H9 (cell line): Measurements from ENCODE around the gene TBC1D22A. TPM values are rescaled to one million over a fixed set of nuclear protein-coding genes. Genes with fewer than 3 reads are reported as not detected.

Experiments
- DNase-seq: peaks from one replicate; pipeline ENCODE4 v3.0.0-alpha.2; 2017
- H2AFZ ChIP-seq: one replicate; pipeline ENCODE4 v1.6.1; 2013; ENCODE audit warnings: mild to moderate bottlenecking, low read length, control low read depth, moderate library complexity
- H2AK5ac ChIP-seq: 2 replicates; pipeline ENCODE4 v1.6.1; 2013; ENCODE audit warnings: low read length, control low read depth, mixed read lengths; ENCODE audit not compliant: insufficient read length
- H2BK120ac ChIP-seq: one replicate; pipeline ENCODE4 v1.6.1; 2013; ENCODE audit warnings: low read depth, mild to moderate bottlenecking, low read length, control low read depth, inconsistent platforms; ENCODE audit not compliant: poor library complexity, severe bottlenecking
- H2BK12ac ChIP-seq: 2 replicates; pipeline ENCODE4 v1.6.1; 2013; ENCODE audit warnings: low read length, control low read depth, mixed read lengths, low read depth; ENCODE audit not compliant: insufficient read length
- H2BK15ac ChIP-seq: 2 replicates; pipeline ENCODE4 v1.6.1; 2013; ENCODE audit warnings: low read depth, low read length, control low read depth
- H2BK20ac ChIP-seq: one replicate; pipeline ENCODE4 v1.6.1; 2013; ENCODE audit warnings: low read depth, mild to moderate bottlenecking, low read length, control low read depth, inconsistent platforms; ENCODE audit not compliant: poor library complexity, severe bottlenecking
- H2BK5ac ChIP-seq: 2 replicates; pipeline ENCODE4 v1.6.1; 2013; ENCODE audit warnings: low read length, control low read depth, mixed read lengths; ENCODE audit not compliant: insufficient read length
- H3K14ac ChIP-seq: 2 replicates; pipeline ENCODE4 v1.6.1; 2013; ENCODE audit warnings: low read length, control low read depth; ENCODE audit not compliant: insufficient read depth
- H3K18ac ChIP-seq: 2 replicates; pipeline ENCODE4 v1.6.1; 2013; ENCODE audit warnings: low read depth, mild to moderate bottlenecking, mixed read lengths, low read length, control low read depth; ENCODE audit not compliant: insufficient read length
- H3K23ac ChIP-seq: 2 replicates; pipeline ENCODE4 v1.6.1; 2013; ENCODE audit warnings: low read length, control low read depth, mixed read lengths, low read depth; ENCODE audit not compliant: insufficient read length
- H3K23me2 ChIP-seq: 2 replicates; pipeline ENCODE4 v1.6.1; 2013; ENCODE audit warnings: low read depth, mild to moderate bottlenecking, mixed read lengths, low read length, control low read depth; ENCODE audit not compliant: insufficient read length, poor library complexity, severe bottlenecking
- H3K27ac ChIP-seq: 2 replicates; pipeline ENCODE4 v1.5.1; 2013; ENCODE audit warnings: low read length, control low read depth, mixed read lengths, low read depth; ENCODE audit not compliant: insufficient read length
- H3K27me3 ChIP-seq: 2 replicates; pipeline ENCODE4 v1.6.1; 2013; ENCODE audit warnings: low read length, control low read depth, inconsistent platforms; ENCODE audit not compliant: insufficient read depth
- H3K4ac ChIP-seq: 2 replicates; pipeline ENCODE4 v1.6.1; 2013; ENCODE audit warnings: low read depth, mild to moderate bottlenecking, control low read depth, inconsistent platforms, low read length, moderate library complexity
- H3K4me1 ChIP-seq: 2 replicates; pipeline ENCODE4 v1.6.1; 2013; ENCODE audit warnings: low read length, control low read depth, inconsistent platforms; ENCODE audit not compliant: insufficient read depth
- H3K4me2 ChIP-seq: 2 replicates; pipeline ENCODE4 v1.6.1; 2013; ENCODE audit warnings: low read length, control low read depth, mixed read lengths; ENCODE audit not compliant: insufficient read length, insufficient read depth
- H3K56ac ChIP-seq: 2 replicates; pipeline ENCODE4 v1.6.1; 2013; ENCODE audit warnings: low read depth, mild to moderate bottlenecking, mixed read lengths, low read length, control low read depth; ENCODE audit not compliant: insufficient read length
- H3K79me1 ChIP-seq: 2 replicates; pipeline ENCODE4 v1.6.1; 2013; ENCODE audit warnings: low read depth, mild to moderate bottlenecking, moderate library complexity, low read length, control low read depth, inconsistent platforms; ENCODE audit not compliant: insufficient read depth, poor library complexity, severe bottlenecking
- H3K79me2 ChIP-seq: 2 replicates; pipeline ENCODE4 v1.6.1; 2013; ENCODE audit warnings: low read length, control low read depth, inconsistent platforms; ENCODE audit not compliant: insufficient read depth
- H3K9ac ChIP-seq: 2 replicates; pipeline ENCODE4 v1.6.1; 2013; ENCODE audit warnings: low read length, control low read depth, mixed read lengths; ENCODE audit not compliant: insufficient read length; ENCODE audit errors: extremely low read depth
- H3K9me3 ChIP-seq: one replicate; pipeline ENCODE4 v1.6.1; 2013; ENCODE audit warnings: low read depth, low read length, inconsistent platforms; ENCODE audit not compliant: control insufficient read depth
- H3T11ph ChIP-seq: one replicate; pipeline ENCODE4 v1.6.1; 2013; ENCODE audit warnings: mild to moderate bottlenecking, low read length, control low read depth, inconsistent platforms
- H4K20me1 ChIP-seq: one replicate; pipeline ENCODE4 v1.6.1; 2013; ENCODE audit not compliant: control insufficient read depth, insufficient read length, insufficient read depth
- H4K5ac ChIP-seq: 2 replicates; pipeline ENCODE4 v1.6.1; 2013; ENCODE audit warnings: low read depth, mild to moderate bottlenecking, mixed read lengths, low read length, control low read depth; ENCODE audit not compliant: insufficient read length
- H4K8ac ChIP-seq: replicated peaks from 2 replicates; pipeline ENCODE4 v1.6.1; 2013; ENCODE audit warnings: low read length, control low read depth, mixed read lengths, low read depth; ENCODE audit not compliant: insufficient read length
- H4K91ac ChIP-seq: 2 replicates; pipeline ENCODE4 v1.6.1; 2013; ENCODE audit warnings: low read depth, mild to moderate bottlenecking, moderate library complexity, mixed read lengths, low read length, control low read depth; ENCODE audit not compliant: insufficient read length
- H3K27ac Mint-ChIP-seq, 3 experiments: 2 replicates in 2 of 3; 3 replicates in 1 of 3; pipeline ENCODE4 v1.8.0; 2020 to 2021; ENCODE audit warnings: mixed read lengths in 3 of 3, mild to moderate bottlenecking in 1 of 3, moderate library complexity in 1 of 3
- H3K27me3 Mint-ChIP-seq: 2 replicates; pipeline ENCODE4 v1.8.0; 2021; ENCODE audit warnings: low read depth, mild to moderate bottlenecking, moderate library complexity, mixed read lengths
- H3K36me3 Mint-ChIP-seq, 3 experiments: 2 replicates in 2 of 3; 3 replicates in 1 of 3; pipeline ENCODE4 v1.8.0; 2020 to 2021; ENCODE audit warnings: low read depth in 3 of 3, mixed read lengths in 3 of 3; ENCODE audit not compliant: insufficient read depth in 1 of 3
- H3K4me1 Mint-ChIP-seq, 2 experiments: 2 replicates each; pipeline ENCODE4 v1.8.0; 2020; ENCODE audit warnings: mixed read lengths in 2 of 2
- H3K4me3 Mint-ChIP-seq, 2 experiments: 2 replicates in 1 of 2; 3 replicates in 1 of 2; pipeline ENCODE4 v1.8.0; 2020 to 2021; ENCODE audit warnings: mild to moderate bottlenecking in 2 of 2, mixed read lengths in 2 of 2, moderate library complexity in 1 of 2
- H3K9me3 Mint-ChIP-seq, 2 experiments: 2 replicates in 1 of 2; 3 replicates in 1 of 2; pipeline ENCODE4 v1.8.0; 2020; ENCODE audit warnings: mild to moderate bottlenecking in 2 of 2, mixed read lengths in 2 of 2, moderate library complexity in 1 of 2
- CTCF ChIP-seq: fragments of 200-600 bp; sonication (generic); conservative IDR thresholded peaks from 3 replicates; pipeline ENCODE4 v1.8.0; 2021; ENCODE audit warnings: antibody characterized with exemption, mild to moderate bottlenecking
- WGBS: extraction: QIAGEN DNeasy Blood & Tissue Kit; methylation state at CpG from one replicate; pipeline ENCODE4 v1.1.7; 2013; ENCODE audit warnings: missing lambda C conversion rate, low lambda C conversion rate, mixed read lengths; ENCODE audit not compliant: insufficient read length; ENCODE audit errors: extremely low coverage; 5-methylcytosine and 5-hydroxymethylcytosine counted together
- total RNA-seq: library from RNA; stranded (reverse); gene quantifications from 2 replicates; pipeline ENCODE4 v1.2.1, GENCODE V29; 2021

The TBC1D22A gene
- total RNA-seq, 1 experiment from 2014 or later, result 20.8 TPM

- no peaks in the 10 kb centered on the region for H3K27me3 Mint-ChIP-seq
- Histone ChIP-seq H2BK120ac (no peak overlapping the region), H3K23ac (no peak overlapping the region), H4K91ac (no peak overlapping the region), H4K20me1 (peaks cover 2% of the 10 kb centered on the region), H3K9me3 (no peaks in the 10 kb centered on the region), H3K23me2 (peaks cover 4% of the 10 kb centered on the region), H3K79me2 (peaks cover 15% of the 10 kb centered on the region; the same call in 1 of the 2 replicates), H2BK15ac (no peak overlapping the region), H3K27me3 (no peaks in the 10 kb centered on the region), H3K79me1 (no peaks in the 10 kb centered on the region), H2AK5ac (no peak overlapping the region), H4K8ac (no peak overlapping the region), H2BK5ac (no peak overlapping the region), H3K4ac (no peak overlapping the region), H3T11ph (no peak overlapping the region), H3K18ac (no peak overlapping the region), H2AFZ (no peak overlapping the region), H3K56ac (no peak overlapping the region), H3K14ac (no peak overlapping the region), H3K27ac (no peak overlapping the region), H2BK12ac (no peak overlapping the region), H2BK20ac (no peak overlapping the region), H3K4me2 (no peak overlapping the region), H3K9ac (no peak overlapping the region), H4K5ac (no peak overlapping the region), H3K4me1 (no peaks in the 10 kb centered on the region)
- no CpG with 5 or more reads among the region's 17 CpGs for WGBS
- H3K9me3 Mint-ChIP-seq, result no peaks in the 10 kb centered on the region
- TF ChIP-seq CTCF, result no peak
- peak overlapping the region; percentile 19 to 41 (median 28); a peak in 3 of 7 replicates for H3K27ac Mint-ChIP-seq
- H3K4me3 Mint-ChIP-seq, result no peak overlapping the region; a peak in 1 of 5 replicates
- peaks cover 0 to 19% (median 3%) of the 10 kb centered on the region in 3 experiments; a peak in 4 of 7 replicates for H3K36me3 Mint-ChIP-seq
- DNase-seq, result no peak
- H3K4me1 Mint-ChIP-seq, result peaks cover 10 to 12% of the 10 kb centered on the region in 2 experiments
Observed at GRCh38 chr22:46769191-46769675, 6.8 kb downstream of the TBC1D22A start.
